Choroid plexus epithelial cell (primary cell): ENCODE measurements around the gene UBE4A.
A peak's percentile ranks its signal among the peaks of the same experiment; 100 is the strongest.

Source experiments
- DNase-seq: peaks from one replicate; pipeline ENCODE4 v3.0.0-alpha.2; 2010; ENCODE audit warnings: low read depth
- H3K4me3 ChIP-seq: 2 replicates; pipeline ENCODE4 v1.5.1; 2011; ENCODE audit warnings: low read depth, mild to moderate bottlenecking, control low read depth, low read length, moderate library complexity
- CTCF ChIP-seq: conservative IDR thresholded peaks from 2 replicates; pipeline ENCODE4 v1.5.1; 2011; ENCODE audit warnings: low read depth, mild to moderate bottlenecking, control low read depth, inconsistent platforms, low read length, moderate library complexity

Gene UBE4A

GRCh38 chr11:118359295-118359958, at the start of gene UBE4A:
Gene UBE4A (plus strand): TSS chr11:118359600. CDS start chr11:118365081, 5,481 bp downstream.
- peak within 1 kb of the TSS; percentile 93 for H3K4me3 ChIP-seq
- TF ChIP-seq CTCF: no peak
- peak; percentile 94 for DNase-seq

GRCh38 chr11:118310271-118310670, 49.1 kb upstream of the UBE4A start:
- no peak for TF ChIP-seq CTCF
- H3K4me3 ChIP-seq: no peak overlapping the region
- no peak for DNase-seq

- no peak for TF ChIP-seq CTCF
- DNase-seq: no peak
- H3K4me3 ChIP-seq: no peak overlapping the region
Measured at GRCh38 chr11:118310781-118311485, 48.5 kb upstream of the UBE4A start.

GRCh38 chr11:118311518-118311917, 47.9 kb upstream of the UBE4A start:
- no peak overlapping the region for H3K4me3 ChIP-seq
- no peak for TF ChIP-seq CTCF
- no peak for DNase-seq

- no peak for DNase-seq
- H3K4me3 ChIP-seq: no peak overlapping the region
- TF ChIP-seq CTCF: no peak
Measured at GRCh38 chr11:118312328-118312727, 47.1 kb upstream of the UBE4A start.

- no peak for DNase-seq
- H3K4me3 ChIP-seq: no peak overlapping the region
- no peak for TF ChIP-seq CTCF
Measured at GRCh38 chr11:118313242-118313641, 46.2 kb upstream of the UBE4A start.

- TF ChIP-seq CTCF: no peak
- DNase-seq: no peak
- no peak overlapping the region for H3K4me3 ChIP-seq
Measured at GRCh38 chr11:118314988-118315411, 44.4 kb upstream of the UBE4A start.
